A549 treated with Mapracorat at 1 μM for 4 hours (cell line): ENCODE results near the gene CD5L. TPM values are rescaled to one million over a fixed set of nuclear protein-coding genes. Genes with fewer than 3 reads are reported as not detected.

ENCODE experiments used
- total RNA-seq: library from RNA; stranded (reverse); fragments of 200-300 nt; extraction: Qiagen RNA extraction; gene quantifications from 5 replicates; pipeline ENCODE4 v1.2.3, GENCODE V29; 2022

The CD5L gene
- total RNA-seq = not detected in 5 replicates

DNA sequence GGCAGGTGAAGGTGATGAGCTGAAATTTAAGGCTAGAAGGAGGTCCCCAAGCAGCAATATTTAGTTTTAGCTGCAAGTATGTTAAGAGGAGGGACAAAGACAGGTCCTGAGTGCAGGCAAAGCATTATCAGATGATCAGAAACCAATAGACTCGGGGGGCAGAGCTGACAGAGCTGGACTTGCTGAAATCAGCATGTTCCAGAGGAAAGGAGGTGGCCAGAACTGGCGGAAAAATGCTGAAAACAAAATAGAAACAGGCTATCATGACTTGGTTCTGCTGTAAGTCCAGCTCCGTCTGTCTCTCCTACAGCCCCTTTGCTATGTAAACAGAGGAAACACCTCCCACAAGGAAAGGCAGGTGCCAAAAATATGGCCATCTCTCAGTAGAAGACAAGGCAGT is at the start of gene CD5L:
TSS of gene CD5L (minus strand) at position 101 of the 400 bp plus-strand sequence. CDS start 107 bp downstream, outside the sequence.

GRCh38 chr1:157819896-157820295 is 21.7 kb downstream of the CD5L start, which contains the start of gene FCRL1:
FCRL1 (minus strand) TSS chr1:157820120; CDS start chr1:157820037, 83 bp downstream.

Other genes starting within 250 kb of the CD5L start
- gene FCRL4, start 243.7 kb downstream of the CD5L start, total RNA-seq = not detected in 5 replicates
- not detected in 5 replicates for gene FCRL3, start 141.0 kb downstream of the CD5L start, total RNA-seq
- not detected in 5 replicates for gene FCRL2, start 64.7 kb downstream of the CD5L start, total RNA-seq
- not detected in 5 replicates for gene FCRL1, start 21.7 kb downstream of the CD5L start, total RNA-seq
- 19.2 to 26.5 TPM (median 24.4 TPM) in 5 replicates for gene KIRREL1, start 151.8 kb upstream of the CD5L start, total RNA-seq